Tibial nerve (tissue), 4 donors: ENCODE results near the gene DBNDD2. TPM values are rescaled to one million over a fixed set of nuclear protein-coding genes. Genes with fewer than 3 reads are reported as not detected.

Experiments used
- DNase-seq, 2 donors: peaks; one replicate each; pipeline ENCODE4 v3.0.0-alpha.2; 2019; ENCODE audit warnings: low spot score in 2 of 2
- H3K27ac ChIP-seq, 4 donors: fragments of 200-600 bp; sonication (generic) in 3 of 4; one replicate each; pipeline ENCODE4 v1.5.1; 2017 to 2019; ENCODE audit warnings: mild to moderate bottlenecking in 1 of 4
- H3K27me3 ChIP-seq, 2 donors: fragments of 200-600 bp; sonication (generic) in 1 of 2; one replicate each; pipeline versions ENCODE4 v1.5.1 to v1.6.0; 2017 to 2019
- H3K36me3 ChIP-seq, 3 donors: fragments of 200-600 bp; sonication (generic); one replicate each; pipeline ENCODE4 v1.5.1; 2018 to 2019
- H3K4me1 ChIP-seq, 4 donors: fragments of 200-600 bp; sonication (generic) in 3 of 4; one replicate each; pipeline ENCODE4 v1.5.1; 2017 to 2019
- H3K4me3 ChIP-seq, 4 donors: fragments of 200-600 bp; sonication (generic) in 3 of 4; one replicate each; pipeline ENCODE4 v1.5.1; 2017 to 2019; ENCODE audit warnings: mild to moderate bottlenecking in 1 of 4, moderate library complexity in 1 of 4
- H3K9me3 ChIP-seq, 4 donors: fragments of 200-600 bp; sonication (generic) in 3 of 4; one replicate each; pipeline ENCODE4 v1.5.1; 2017 to 2019
- CTCF ChIP-seq, 5 experiments: fragments of 200-600 bp in 3 of 5; fragments of 450-650 bp in 2 of 5; sonication (generic) in 3 of 5; IDR thresholded peaks; one replicate each; pipeline ENCODE4 v1.5.1; 2016 to 2019; ENCODE audit warnings: antibody characterized with exemption in 5 of 5, mild to moderate bottlenecking in 3 of 5, moderate library complexity in 2 of 5
- EP300 ChIP-seq, 2 donors: sonication (generic); formaldehyde crosslinking; IDR thresholded peaks; one replicate each; pipeline ENCODE4 v1.6.1; 2017; ENCODE audit warnings: antibody characterized with exemption in 2 of 2, mild to moderate bottlenecking in 1 of 2
- POLR2A ChIP-seq, 2 donors: fragments of 450-650 bp; IDR thresholded peaks; one replicate each; pipeline ENCODE4 v1.6.1; 2017; ENCODE audit warnings: antibody characterized with exemption in 2 of 2, mild to moderate bottlenecking in 2 of 2, moderate library complexity in 2 of 2
- WGBS, 2 donors: methylation state at CpG; one replicate each; pipeline ENCODE4 v1.1.5; 2018; 5-methylcytosine and 5-hydroxymethylcytosine counted together
- total RNA-seq, 4 donors: library from RNA; depleted of rRNA; stranded (reverse); fragments of >200 nt; gene quantifications; one replicate each; pipeline ENCODE4 v1.1.0, GENCODE V29; 2016

The DBNDD2 gene
- total RNA-seq, 4 donors from 2014 or later, result 36.3 to 63.3 (median 51.1) TPM

- WGBS, 2 donors, result 75 to 79% methylated on average over 5 of the region's 5 CpGs
- no peaks in the 10 kb centered on the region for H3K36me3 ChIP-seq
- DNase-seq, result no peak
Observed at GRCh38 chr20:45432294-45432693, 24.2 kb downstream of the DBNDD2 start.

GRCh38 chr20:45433316-45433715 lies 25.2 kb downstream of the DBNDD2 start:
- no peaks in the 10 kb centered on the region for H3K36me3 ChIP-seq
- H3K4me3 ChIP-seq, result no peak overlapping the region
- peak overlapping the region in 1 of 4 donors; percentile 57 for H3K27ac ChIP-seq
- H3K27me3 ChIP-seq, result no peaks in the 10 kb centered on the region
- TF ChIP-seq CTCF (IDR thresholded peaks at IDR 0.05) (no peak), POLR2A (IDR thresholded peaks at IDR 0.05) (no peak)
- WGBS, 2 donors, result 32 to 49% methylated on average over 3 of the region's 3 CpGs
- peaks cover 0 to 29% (median 0%) of the 10 kb centered on the region in 4 donors for H3K4me1 ChIP-seq
- no peaks in the 10 kb centered on the region for H3K9me3 ChIP-seq
- DNase-seq, result no peak

More at GRCh38 chr20:45432294-45432693, 24.2 kb downstream of the DBNDD2 start:
- Histone ChIP-seq H3K4me1 (peaks cover 0 to 28% (median 0%) of the 10 kb centered on the region in 4 donors), H3K27me3 (no peaks in the 10 kb centered on the region), H3K27ac (no peak overlapping the region), H3K9me3 (no peaks in the 10 kb centered on the region), H3K4me3 (no peak overlapping the region)
- TF ChIP-seq POLR2A (IDR thresholded peaks at IDR 0.05), result no peak
- TF ChIP-seq EP300 (IDR thresholded peaks at IDR 0.05), result no peak
- no peak for TF ChIP-seq CTCF (IDR thresholded peaks at IDR 0.05)

- WGBS, 2 donors, result 94 to 96% methylated on average over 4 of the region's 4 CpGs
- no peaks in the 10 kb centered on the region for H3K27me3 ChIP-seq
- H3K36me3 ChIP-seq, result no peaks in the 10 kb centered on the region
- no peak overlapping the region for H3K4me3 ChIP-seq
- no peak for TF ChIP-seq CTCF (IDR thresholded peaks at IDR 0.05)
- TF ChIP-seq POLR2A (IDR thresholded peaks at IDR 0.05), result no peak
- no peak for TF ChIP-seq EP300 (IDR thresholded peaks at IDR 0.05)
- no peaks in the 10 kb centered on the region for H3K9me3 ChIP-seq
- DNase-seq, result no peak
- peaks cover 0 to 28% (median 0%) of the 10 kb centered on the region in 4 donors for H3K4me1 ChIP-seq
- H3K27ac ChIP-seq, result no peak overlapping the region
Observed at GRCh38 chr20:45433976-45434375, 25.9 kb downstream of the DBNDD2 start.

- Histone ChIP-seq H3K27me3 (no peaks in the 10 kb centered on the region), H3K9me3 (no peaks in the 10 kb centered on the region), H3K36me3 (no peaks in the 10 kb centered on the region), H3K4me3 (peak overlapping the region; percentile 42 to 72 (median 62)), H3K27ac (peak overlapping the region; percentile 31 to 85 (median 80)), H3K4me1 (peaks cover 0 to 19% (median 0%) of the 10 kb centered on the region in 4 donors)
- TF ChIP-seq POLR2A (IDR thresholded peaks at IDR 0.05) (no peak), CTCF (IDR thresholded peaks at IDR 0.05) (peak; percentile 94 to 98 (median 96)), EP300 (IDR thresholded peaks at IDR 0.05) (peak; percentile 60 to 73)
- 13% methylated on average over 25 to 27 of the region's 33 CpGs for WGBS, 2 donors
- DNase-seq, result peak; percentile 79 to 92
Observed at GRCh38 chr20:45436732-45437485, 28.8 kb downstream of the DBNDD2 start.

DNA sequence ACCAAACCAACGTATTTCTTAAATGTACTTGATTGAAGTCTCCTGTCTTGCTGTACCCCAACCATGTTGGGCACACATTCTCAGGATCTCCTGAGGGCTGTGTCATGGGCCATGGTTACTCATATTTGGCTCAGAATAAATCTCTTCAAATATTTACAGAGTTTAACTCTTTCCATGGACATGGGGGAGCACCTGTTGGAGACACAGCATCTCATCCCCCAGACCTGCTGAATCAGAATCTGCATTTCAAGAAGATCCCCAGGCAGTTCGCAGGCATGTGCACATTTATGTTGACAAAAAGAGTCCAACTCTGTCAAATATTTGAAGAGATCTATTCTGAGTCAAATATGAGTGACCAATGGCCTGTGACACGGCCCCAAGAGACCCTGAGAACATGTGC lies 32.3 kb downstream of the DBNDD2 start:
- no peak for TF ChIP-seq CTCF (IDR thresholded peaks at IDR 0.05)
- no peak for TF ChIP-seq POLR2A (IDR thresholded peaks at IDR 0.05)
- TF ChIP-seq EP300 (IDR thresholded peaks at IDR 0.05), result no peak
- Histone ChIP-seq H3K9me3 (no peaks in the 10 kb centered on the region), H3K4me1 (peaks cover 0 to 13% (median 0%) of the 10 kb centered on the region in 4 donors), H3K4me3 (no peak overlapping the region), H3K27ac (no peak overlapping the region), H3K27me3 (no peaks in the 10 kb centered on the region), H3K36me3 (no peaks in the 10 kb centered on the region)
- 85 to 90% methylated on average over 3 of the region's 3 CpGs for WGBS, 2 donors
- no peak for DNase-seq
